Adrenal gland (tissue), 5 donors: Measurements from ENCODE around the gene FAM228B.

Experiments used
- CTCF ChIP-seq, 6 experiments: fragments of 450-650 bp in 4 of 6; fragments of 200-600 bp in 2 of 6; sonication (generic) in 1 of 6; IDR thresholded peaks; 1 replicate in 5 of 6; 2 replicates in 1 of 6; pipeline versions ENCODE4 v1.5.1 to v1.8.0; 2016 to 2021; ENCODE audit warnings: antibody characterized with exemption in 6 of 6, mild to moderate bottlenecking in 2 of 6, moderate library complexity in 1 of 6
- POLR2A ChIP-seq, 2 donors: fragments of 450-650 bp; IDR thresholded peaks; one replicate each; pipeline ENCODE4 v1.6.1; 2017; ENCODE audit warnings: antibody characterized with exemption in 2 of 2, mild to moderate bottlenecking in 2 of 2, moderate library complexity in 1 of 2
- donor health status: DM: no; HTN: no; CAD: no.

- TF ChIP-seq POLR2A (IDR thresholded peaks at IDR 0.05) (no peak), CTCF (IDR thresholded peaks at IDR 0.05) (no peak)
Observed at GRCh38 chr2:24163601-24164000, 40.3 kb downstream of the FAM228B start.
